ES-I3 (cell line): ENCODE measurements around the gene CLIC2.
"Not testable (repeated sequence)": the region's sequence is repeated elsewhere in the genome, so short reads cannot be mapped to it uniquely, and the experiment has no call there.

Experiments used
- H3K36me3 ChIP-seq: 2 replicates; pipeline ENCODE4 v1.6.1; 2013; ENCODE audit warnings: mild to moderate bottlenecking, low read length, control low read depth, moderate library complexity; ENCODE audit not compliant: insufficient read depth
- H3K4me1 ChIP-seq: 2 replicates; pipeline ENCODE4 v1.6.1; 2013; ENCODE audit warnings: mild to moderate bottlenecking, control low read depth, low read length; ENCODE audit not compliant: insufficient read depth
- H3K9ac ChIP-seq: 2 replicates; pipeline ENCODE4 v1.6.1; 2013; ENCODE audit warnings: low read depth, mild to moderate bottlenecking, low read length, moderate library complexity
- H3K9me3 ChIP-seq: 2 replicates; pipeline ENCODE4 v1.6.1; 2013; ENCODE audit warnings: mild to moderate bottlenecking, low read length, moderate library complexity; ENCODE audit not compliant: control insufficient read depth, insufficient read depth

The CLIC2 gene

GRCh38 chrX:155313766-155314165, 20.6 kb downstream of the CLIC2 start:
- no peaks in the 10 kb centered on the region for H3K4me1 ChIP-seq
- H3K36me3 ChIP-seq = no peaks in the 10 kb centered on the region
- no peak overlapping the region for H3K9ac ChIP-seq
- H3K9me3 ChIP-seq = peaks cover 2% of the 10 kb centered on the region

GRCh38 chrX:155293771-155294170, 40.6 kb downstream of the CLIC2 start:
- Histone ChIP-seq H3K4me1 (no peaks in the 10 kb centered on the region), H3K9me3 (no peaks in the 10 kb centered on the region), H3K9ac (no peak overlapping the region), H3K36me3 (no peaks in the 10 kb centered on the region)

- Histone ChIP-seq H3K9me3 (no peaks in the 10 kb centered on the region), H3K36me3 (no peaks in the 10 kb centered on the region), H3K9ac (no peak overlapping the region), H3K4me1 (no peaks in the 10 kb centered on the region)
These were observed 54.5 kb downstream of the CLIC2 start for GRCh38 chrX:155279873-155280272.

GRCh38 chrX:155270969-155271368, 63.4 kb downstream of the CLIC2 start:
- no peaks in the 10 kb centered on the region for H3K4me1 ChIP-seq
- no peak overlapping the region for H3K9ac ChIP-seq
- H3K9me3 ChIP-seq = no peaks in the 10 kb centered on the region
- H3K36me3 ChIP-seq = no peaks in the 10 kb centered on the region

GRCh38 chrX:155267995-155268394, 66.4 kb downstream of the CLIC2 start:
- H3K4me1 ChIP-seq, H3K36me3 ChIP-seq, H3K9me3 ChIP-seq, H3K9ac ChIP-seq: not testable (repeated sequence)

- Histone ChIP-seq H3K9me3 (no peaks in the 10 kb centered on the region), H3K36me3 (no peaks in the 10 kb centered on the region), H3K4me1 (no peaks in the 10 kb centered on the region), H3K9ac (no peak overlapping the region)
These were observed 68.0 kb downstream of the CLIC2 start for GRCh38 chrX:155266439-155266838.

- peak within 1 kb of the TSS; percentile 61; the same call in 1 of the 2 replicates for H3K9ac ChIP-seq
- no peaks in the 10 kb centered on the region for H3K4me1 ChIP-seq
- no peaks in the 10 kb centered on the region for H3K9me3 ChIP-seq
- H3K36me3 ChIP-seq = no peaks in the 10 kb centered on the region
These were observed 70.4 kb downstream of the CLIC2 start, which contains the start of gene RAB39B for GRCh38 chrX:155263854-155264628. TSS of gene RAB39B (minus strand) at chrX:155264491. CDS start at chrX:155264288, 203 bp downstream.

GRCh38 chrX:155262970-155263754, 71.3 kb downstream of the CLIC2 start:
- Histone ChIP-seq H3K9me3 (no peaks in the 10 kb centered on the region), H3K36me3 (no peaks in the 10 kb centered on the region), H3K9ac (peak overlapping the region; percentile 61; the same call in 1 of the 2 replicates), H3K4me1 (no peaks in the 10 kb centered on the region)

- Histone ChIP-seq H3K9ac (no peak overlapping the region), H3K36me3 (no peaks in the 10 kb centered on the region), H3K4me1 (no peaks in the 10 kb centered on the region), H3K9me3 (no peaks in the 10 kb centered on the region)
These were observed 74.7 kb downstream of the CLIC2 start for GRCh38 chrX:155259752-155260151.

- H3K36me3 ChIP-seq = no peaks in the 10 kb centered on the region
- H3K9ac ChIP-seq = no peak overlapping the region
- H3K4me1 ChIP-seq = no peaks in the 10 kb centered on the region
- no peaks in the 10 kb centered on the region for H3K9me3 ChIP-seq
These were observed 83.0 kb downstream of the CLIC2 start for GRCh38 chrX:155251391-155251790.

GRCh38 chrX:155247497-155247896, 86.9 kb downstream of the CLIC2 start:
- H3K9me3 ChIP-seq = no peaks in the 10 kb centered on the region
- H3K9ac ChIP-seq = no peak overlapping the region
- H3K4me1 ChIP-seq = no peaks in the 10 kb centered on the region
- no peaks in the 10 kb centered on the region for H3K36me3 ChIP-seq

GRCh38 chrX:155246748-155247147, 87.7 kb downstream of the CLIC2 start:
- H3K36me3 ChIP-seq = no peaks in the 10 kb centered on the region
- no peaks in the 10 kb centered on the region for H3K4me1 ChIP-seq
- H3K9ac ChIP-seq = no peak overlapping the region
- no peaks in the 10 kb centered on the region for H3K9me3 ChIP-seq

- Histone ChIP-seq H3K9me3 (no peaks in the 10 kb centered on the region), H3K9ac (no peak overlapping the region), H3K4me1 (no peaks in the 10 kb centered on the region), H3K36me3 (no peaks in the 10 kb centered on the region; the same call in 1 of the 2 replicates)
These were observed 92.1 kb downstream of the CLIC2 start for GRCh38 chrX:155242300-155242699.

- peaks cover 4% of the 10 kb centered on the region; the same call in 1 of the 2 replicates for H3K36me3 ChIP-seq
- no peaks in the 10 kb centered on the region for H3K9me3 ChIP-seq
- no peak overlapping the region for H3K9ac ChIP-seq
- no peaks in the 10 kb centered on the region for H3K4me1 ChIP-seq
These were observed 96.7 kb downstream of the CLIC2 start for GRCh38 chrX:155237719-155238118.

GRCh38 chrX:155235891-155236290, 98.5 kb downstream of the CLIC2 start:
- Histone ChIP-seq H3K36me3 (peaks cover 4% of the 10 kb centered on the region; the same call in 1 of the 2 replicates), H3K9ac (no peak overlapping the region), H3K4me1 (no peaks in the 10 kb centered on the region), H3K9me3 (no peaks in the 10 kb centered on the region)
